ENCODE measurements around the gene RAPGEF5.

The RAPGEF5 gene

GRCh38 chr7:22348379-22348778, 8.6 kb downstream of the RAPGEF5 start:
- no peak for DNase-seq (ENCODE audit: low read depth)

DNA sequence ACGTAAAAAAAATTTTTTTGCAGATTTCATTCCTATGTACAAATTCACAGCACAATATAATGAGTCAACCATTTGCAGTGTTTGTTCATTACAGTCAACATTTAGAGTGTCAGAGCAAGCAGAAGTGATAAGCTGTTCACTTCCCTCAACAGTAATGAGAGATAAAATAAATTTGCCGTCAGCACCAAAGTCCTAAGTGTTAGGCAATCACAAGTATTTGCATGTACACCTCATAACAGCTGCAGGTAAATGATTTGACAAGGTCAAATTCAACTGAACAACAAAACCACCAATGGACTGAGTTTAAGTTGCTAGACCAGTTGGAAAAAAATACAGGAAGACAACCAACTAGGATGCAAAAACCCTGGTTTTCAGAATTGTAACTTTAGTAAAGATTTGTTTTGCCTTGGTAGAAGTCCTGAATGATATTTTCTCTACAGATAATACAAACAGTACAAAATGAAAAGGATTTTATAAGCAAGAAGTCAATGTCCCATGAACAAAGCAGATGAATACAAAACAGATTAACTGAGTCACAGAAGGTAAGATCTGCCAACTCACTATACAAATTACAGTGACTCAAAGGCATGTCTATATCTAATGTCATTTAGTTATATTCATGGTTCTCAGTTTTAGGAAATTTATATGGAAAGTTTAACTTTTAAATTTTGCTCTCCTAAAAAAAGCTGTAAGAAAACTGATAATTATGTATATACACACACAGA, 10.4 kb downstream of the RAPGEF5 start:
- no peak for DNase-seq (ENCODE audit: low read depth)

DNA sequence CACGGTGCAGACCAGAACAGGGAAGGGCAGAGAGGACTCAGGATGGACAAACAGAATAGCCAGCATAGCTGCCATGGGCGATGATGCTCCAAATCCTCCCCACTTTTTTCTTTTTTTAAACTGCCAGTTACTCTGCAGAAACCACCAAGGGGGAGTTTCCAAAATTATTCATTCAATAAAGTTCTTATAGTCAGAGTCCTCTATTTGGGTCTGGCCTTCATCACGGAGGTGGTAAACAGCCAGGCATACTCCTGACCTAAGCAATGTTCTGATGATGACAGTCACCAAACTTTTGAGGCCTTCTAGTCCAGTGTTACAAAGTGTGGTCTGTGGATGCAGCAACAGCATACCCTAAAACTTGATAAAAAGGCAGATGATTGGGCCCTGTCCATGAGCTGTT, 12.3 kb downstream of the RAPGEF5 start:
- DNase-seq (ENCODE audit: low read depth), result no peak

- DNase-seq (ENCODE audit: low read depth), result no peak
Measured at GRCh38 chr7:22343612-22344011, 13.3 kb downstream of the RAPGEF5 start.

DNA sequence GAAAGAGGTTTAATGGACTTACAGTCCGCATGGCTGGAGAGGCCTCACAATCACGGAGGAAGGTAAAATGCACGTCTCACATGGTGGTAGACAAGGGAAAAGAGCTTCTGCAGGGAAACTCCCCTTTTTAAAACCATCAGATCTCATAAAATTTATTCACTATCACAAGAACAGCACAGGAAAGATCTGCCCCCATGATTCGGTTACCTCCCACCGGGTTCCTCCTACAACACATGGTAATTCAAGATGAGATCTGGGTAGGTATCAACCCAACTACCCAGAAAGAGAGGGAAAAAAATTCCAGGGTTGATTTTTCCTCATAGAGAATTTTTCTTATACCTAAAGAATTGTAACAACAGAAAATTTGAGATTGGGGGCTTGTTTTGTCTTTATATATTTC, 13.9 kb downstream of the RAPGEF5 start:
- DNase-seq (ENCODE audit: low read depth), result no peak

DNA sequence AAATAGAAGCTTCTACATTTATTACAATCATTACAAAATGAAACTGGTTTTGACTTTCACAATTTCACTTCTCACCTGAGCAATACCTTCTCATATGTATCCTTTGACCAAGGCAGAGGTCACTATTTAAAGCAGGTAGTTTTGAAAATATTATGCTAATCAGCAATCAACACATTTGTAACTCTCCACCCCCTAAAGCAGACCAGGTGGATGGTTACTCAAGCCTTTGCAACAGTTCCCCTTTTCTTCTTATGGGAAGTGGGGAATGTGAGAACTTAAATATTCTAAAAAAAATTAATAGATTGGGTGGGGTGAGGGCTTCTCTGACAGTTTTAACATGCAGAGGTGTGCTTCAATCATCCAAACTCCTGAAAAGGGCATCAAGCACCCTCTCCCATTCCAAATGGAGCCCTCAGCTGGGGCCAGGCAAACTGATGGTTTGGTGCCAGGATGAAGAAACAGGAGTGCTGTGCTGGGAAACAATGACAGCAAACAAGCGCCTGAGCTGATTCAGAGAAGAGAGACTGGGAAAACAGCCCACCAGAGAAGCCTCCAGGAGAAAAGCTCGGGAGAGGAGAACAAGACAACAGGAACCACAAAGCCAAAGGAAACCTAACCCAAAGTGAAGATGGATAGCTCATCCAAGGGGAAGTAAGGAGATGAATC, 17.1 kb downstream of the RAPGEF5 start:
- no peak for DNase-seq (ENCODE audit: low read depth)

- no peak for DNase-seq (ENCODE audit: low read depth)
Measured at GRCh38 chr7:22338877-22339276, 18.1 kb downstream of the RAPGEF5 start.

- no peak for DNase-seq (ENCODE audit: low read depth)
Measured at GRCh38 chr7:22338411-22338810, 18.5 kb downstream of the RAPGEF5 start.

DNA sequence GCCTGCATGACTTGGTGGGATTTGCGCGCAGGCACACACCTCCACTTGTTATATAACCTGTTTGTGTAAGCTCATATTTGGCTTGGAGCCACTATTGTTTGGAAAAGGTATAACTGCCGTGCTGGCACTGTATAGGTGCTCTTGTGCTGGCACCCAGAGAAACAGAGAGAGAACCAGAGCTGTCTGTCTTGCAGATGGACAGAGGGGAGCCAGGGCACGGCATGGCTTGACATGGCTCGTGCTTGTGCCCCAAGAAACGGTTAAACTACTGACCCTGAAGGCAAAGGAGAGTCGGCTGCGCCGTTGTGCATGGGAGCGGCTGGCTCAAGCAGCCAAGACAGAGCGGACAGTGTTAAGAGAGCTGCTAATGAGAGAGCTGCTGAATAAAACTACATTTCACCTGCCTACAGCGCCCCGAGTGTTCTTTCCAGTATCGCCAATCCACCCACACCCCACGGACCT, 23.2 kb downstream of the RAPGEF5 start:
- DNase-seq (ENCODE audit: low read depth), result no peak

- DNase-seq (ENCODE audit: low read depth), result no peak
Measured at GRCh38 chr7:22332461-22332870, 24.5 kb downstream of the RAPGEF5 start.

GRCh38 chr7:22331704-22332103, 25.2 kb downstream of the RAPGEF5 start:
- no peak for DNase-seq (ENCODE audit: low read depth)

GRCh38 chr7:22330903-22331302, 26.1 kb downstream of the RAPGEF5 start:
- DNase-seq (ENCODE audit: low read depth), result no peak

- no peak for DNase-seq (ENCODE audit: low read depth)
Measured at GRCh38 chr7:22329816-22330524, 27.0 kb downstream of the RAPGEF5 start.

DNA sequence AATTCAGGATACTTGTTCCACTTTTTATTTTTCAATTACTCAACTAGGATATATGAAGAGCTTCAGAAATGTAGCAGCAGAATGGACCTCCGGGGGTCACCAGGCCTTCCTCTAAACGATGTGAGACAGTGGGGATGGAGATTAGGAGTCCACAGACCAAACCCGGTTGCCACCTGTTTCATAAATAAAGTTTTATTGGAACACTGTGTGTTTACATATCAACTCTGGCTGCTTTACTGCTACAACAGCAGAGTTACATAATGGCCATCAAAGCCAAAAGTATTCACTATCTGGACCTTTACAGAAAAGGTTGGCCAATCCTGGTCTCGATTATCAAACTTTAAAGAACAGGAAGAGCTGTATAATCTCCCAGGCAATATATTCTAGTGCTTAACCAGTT, 30.8 kb downstream of the RAPGEF5 start:
- DNase-seq (ENCODE audit: low read depth), result no peak

DNA sequence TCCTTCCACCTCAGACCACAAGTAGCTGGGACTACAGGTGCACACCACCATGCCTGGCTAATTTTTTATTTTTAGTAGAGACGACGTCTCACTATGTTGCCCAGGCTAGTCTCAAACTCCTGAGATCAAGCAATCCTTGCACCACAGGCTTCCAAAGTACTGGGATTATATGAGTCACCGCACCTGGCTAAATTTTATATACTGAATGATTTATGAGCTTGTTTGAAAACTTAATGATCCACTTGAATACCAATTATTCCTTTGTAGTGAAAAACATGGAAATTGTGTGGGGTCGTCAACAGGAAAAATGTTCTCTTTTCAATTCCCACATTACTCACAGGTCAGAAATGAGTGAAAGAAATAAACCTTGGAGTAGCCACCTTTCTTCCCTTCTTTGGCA, 31.3 kb downstream of the RAPGEF5 start:
- DNase-seq (ENCODE audit: low read depth), result no peak

- no peak for DNase-seq (ENCODE audit: low read depth)
Measured at GRCh38 chr7:22323714-22324113, 33.2 kb downstream of the RAPGEF5 start.

DNA sequence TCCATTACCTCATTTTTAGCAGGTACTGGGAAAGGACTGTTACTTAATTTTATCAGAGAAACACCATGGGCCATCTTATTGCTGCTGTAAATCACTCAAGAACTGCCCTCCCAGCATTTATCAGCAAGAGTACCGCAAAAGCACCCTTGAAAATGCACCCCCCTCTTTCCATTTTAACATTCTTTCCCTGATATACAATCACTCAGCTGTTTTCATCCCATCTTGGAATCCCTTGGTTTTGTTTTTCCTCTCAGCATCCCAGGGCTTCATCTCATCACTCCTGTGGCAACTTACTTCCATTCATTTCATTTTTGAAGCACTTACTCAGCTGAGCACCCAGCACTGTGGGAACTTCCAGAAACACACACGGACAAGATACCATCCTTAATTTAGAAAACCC, 36.5 kb downstream of the RAPGEF5 start:
- DNase-seq (ENCODE audit: low read depth), result no peak

DNA sequence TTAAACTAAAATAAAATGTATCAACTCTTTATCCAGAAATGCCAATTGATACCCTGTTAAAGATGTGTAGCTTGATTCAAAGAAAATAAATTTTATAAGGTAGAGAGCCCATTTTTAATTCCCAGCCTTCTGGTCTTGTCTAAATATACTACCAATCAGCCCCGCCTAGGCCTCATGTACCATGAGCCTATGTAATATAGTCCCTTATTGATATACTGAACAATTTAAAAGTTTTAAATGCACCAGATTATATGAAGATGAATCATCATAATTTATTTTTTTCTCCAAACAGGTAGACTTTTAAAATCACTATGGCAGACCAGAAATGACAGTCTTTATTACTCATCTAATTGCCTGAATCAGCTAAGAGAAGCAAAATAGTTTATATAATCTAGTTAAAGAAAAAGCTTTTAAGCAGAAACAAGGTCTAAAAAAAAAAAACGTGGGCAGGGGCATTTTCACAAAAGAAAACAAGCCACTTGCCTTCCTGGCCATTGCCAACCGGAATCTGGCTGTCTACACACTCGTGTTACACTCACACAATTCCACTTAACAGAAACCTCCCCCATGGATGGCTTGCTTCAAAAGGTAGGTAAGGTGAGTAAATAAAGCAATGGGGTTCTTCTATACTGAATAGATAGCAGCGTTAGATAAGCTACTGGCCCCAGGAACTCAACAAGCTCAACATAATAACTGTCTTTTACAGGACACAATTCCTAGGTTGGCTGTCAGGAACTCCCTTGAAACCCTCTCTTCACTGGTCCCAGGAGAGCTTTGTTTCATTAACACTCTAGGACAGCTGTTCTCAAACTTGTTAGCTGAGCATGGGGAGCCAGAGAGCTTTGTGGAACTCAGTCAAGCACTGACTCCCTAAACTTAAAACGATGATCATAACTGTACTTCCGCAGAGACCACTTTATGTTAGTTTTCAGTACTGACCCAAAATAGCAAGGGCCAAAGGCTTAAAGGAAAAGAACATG, 37.2 kb downstream of the RAPGEF5 start:
- no peak for DNase-seq (ENCODE audit: low read depth)

DNA sequence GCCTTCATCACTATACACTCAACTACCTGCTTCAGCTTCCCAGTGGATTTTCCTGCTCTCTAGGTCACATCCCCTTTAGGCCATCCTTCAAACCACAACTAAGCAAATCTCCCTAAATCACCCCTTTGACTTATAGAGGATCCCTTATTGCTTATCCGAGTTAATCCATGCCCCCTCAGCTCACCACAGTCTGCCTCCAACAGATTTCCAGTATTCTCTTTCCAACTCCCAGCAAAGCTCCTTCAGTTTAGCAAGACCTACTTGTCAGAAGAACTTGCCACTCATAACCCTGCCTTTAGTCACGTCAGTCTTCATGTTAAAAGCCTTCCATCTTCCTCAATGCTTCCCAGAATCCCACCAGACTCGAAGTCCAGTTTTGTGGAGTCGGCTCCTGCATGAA, 38.6 kb downstream of the RAPGEF5 start:
- no peak for DNase-seq (ENCODE audit: low read depth)

DNA sequence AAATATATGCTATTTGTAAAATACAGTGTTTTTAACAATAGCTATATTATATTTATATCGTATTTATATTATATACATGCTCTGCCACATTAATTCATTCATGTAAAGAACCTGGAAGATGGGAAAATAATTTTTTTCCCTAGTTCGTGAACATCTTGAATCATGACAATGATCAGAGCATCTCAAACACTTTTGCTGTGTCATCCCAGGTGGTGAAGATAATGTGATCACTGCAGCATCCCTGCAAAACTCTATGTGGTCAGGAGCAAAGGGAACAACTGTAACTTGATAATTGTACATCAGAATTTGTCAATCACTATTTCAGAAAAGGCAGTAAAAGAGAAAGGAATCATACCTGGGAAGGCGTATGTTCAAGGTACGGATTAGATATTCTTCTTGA, 39.3 kb downstream of the RAPGEF5 start:
- no peak for DNase-seq (ENCODE audit: low read depth)

- no peak for DNase-seq (ENCODE audit: low read depth)
Measured at GRCh38 chr7:22316914-22317313, 40.0 kb downstream of the RAPGEF5 start.

DNA sequence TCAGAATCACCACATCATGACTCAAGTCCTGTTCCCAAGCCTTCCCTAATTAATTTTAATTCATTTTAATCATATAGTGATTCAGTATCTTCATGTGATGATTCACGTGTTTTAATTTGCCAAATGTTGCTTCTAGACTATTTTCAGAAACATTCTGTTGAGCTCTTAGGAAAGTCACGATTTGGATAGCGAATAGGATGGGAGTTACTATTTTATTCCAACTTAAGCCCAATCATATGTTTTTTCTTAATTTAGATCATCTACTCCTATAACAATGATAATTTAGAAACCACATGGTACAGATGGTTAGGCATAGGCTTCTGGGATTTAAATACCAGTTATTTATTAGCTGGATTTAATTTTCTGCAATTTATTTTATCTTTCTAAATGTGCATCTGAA, 49.1 kb downstream of the RAPGEF5 start:
- no peak for DNase-seq (ENCODE audit: low read depth)
